COLO668 (cell line): ENCODE measurements around the gene EZR.
"Not testable (repeated sequence)": the region's sequence is repeated elsewhere in the genome, so short reads cannot be mapped to it uniquely, and the experiment has no call there.

ENCODE experiments used
- DNase-seq: peaks from one replicate; lab custom pipeline; 2025; ENCODE audit not compliant: unreplicated experiment; lab: John Stamatoyannopoulos, UW

EZR gene

GRCh38 chr6:158843751-158844683, 24.8 kb upstream of the EZR start:
- no peak for DNase-seq

GRCh38 chr6:158841358-158841757, 22.2 kb upstream of the EZR start:
- DNase-seq, result no peak

GRCh38 chr6:158840465-158840864, 21.3 kb upstream of the EZR start:
- no peak for DNase-seq

GRCh38 chr6:158839796-158840195, 20.6 kb upstream of the EZR start:
- DNase-seq, result no peak

- DNase-seq, result not testable (repeated sequence)
Observed at GRCh38 chr6:158838790-158839189, 19.6 kb upstream of the EZR start.

GRCh38 chr6:158837684-158838625, 18.8 kb upstream of the EZR start:
- DNase-seq, result no peak

- no peak for DNase-seq
Observed at GRCh38 chr6:158836625-158837311, 17.6 kb upstream of the EZR start.

GRCh38 chr6:158835616-158836221, 16.6 kb upstream of the EZR start:
- no peak for DNase-seq

GRCh38 chr6:158834675-158835385, 15.7 kb upstream of the EZR start:
- no peak for DNase-seq

- DNase-seq, result not testable (repeated sequence)
Observed at GRCh38 chr6:158832807-158833206, 13.6 kb upstream of the EZR start.

GRCh38 chr6:158832026-158832425, 12.9 kb upstream of the EZR start:
- no peak for DNase-seq

- no peak for DNase-seq
Observed at GRCh38 chr6:158831571-158831970, 12.4 kb upstream of the EZR start.

GRCh38 chr6:158830736-158831135, 11.6 kb upstream of the EZR start:
- DNase-seq, result no peak

GRCh38 chr6:158828807-158829206, 9.6 kb upstream of the EZR start:
- no peak for DNase-seq

- no peak for DNase-seq
Observed at GRCh38 chr6:158826819-158827501, 7.8 kb upstream of the EZR start.

GRCh38 chr6:158825951-158826306, 6.8 kb upstream of the EZR start:
- no peak for DNase-seq

- DNase-seq, result no peak
Observed at GRCh38 chr6:158825038-158825950, 6.1 kb upstream of the EZR start.

- DNase-seq, result not testable (repeated sequence)
Observed at GRCh38 chr6:158823616-158824015, 4.4 kb upstream of the EZR start.
